ENCODE measurements around the gene LIMS2.

DNA sequence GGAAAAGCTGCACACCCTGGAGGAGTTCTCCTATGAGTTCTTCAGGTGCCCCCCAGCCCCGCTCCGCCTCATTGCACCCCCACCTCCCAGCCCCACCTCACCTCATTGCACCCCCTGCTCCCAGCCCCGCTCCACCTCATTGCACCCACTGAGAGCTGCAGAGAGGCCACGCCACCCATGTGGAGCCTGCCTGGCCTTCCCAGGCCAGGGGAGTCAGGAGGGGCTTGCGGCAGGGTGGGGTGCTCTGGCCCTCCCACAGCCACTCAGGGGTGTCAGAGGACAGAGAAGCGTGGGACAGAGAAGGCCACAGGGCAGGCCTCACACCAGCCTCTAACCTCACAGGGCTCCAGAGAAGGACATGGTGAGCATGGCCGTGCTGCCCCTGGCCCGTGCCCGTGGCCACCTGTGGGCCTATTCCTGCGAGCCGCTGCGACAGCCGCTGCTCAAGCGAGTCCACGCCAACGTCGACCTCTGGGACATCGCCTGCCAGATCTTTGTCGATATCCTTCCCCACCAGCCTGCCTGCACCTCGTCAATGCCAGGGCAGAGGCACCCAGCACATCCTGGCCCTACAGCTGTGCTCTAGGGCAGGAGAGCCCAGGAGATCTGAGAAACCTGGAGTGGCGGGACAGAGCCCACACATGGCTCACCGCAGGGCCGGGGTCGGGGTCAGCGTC lies 44.3 kb downstream of the LIMS2 start:
- no peak for TF ChIP-seq ZC3H10 (CRISPR knock-in tag; IDR thresholded peaks at IDR 0.05)
- TF ChIP-seq ZNF565 (CRISPR knock-in tag; conservative IDR thresholded peaks at IDR 0.05; ENCODE audit: low read depth), result no peak
- TF ChIP-seq BACH2 (CRISPR knock-in tag; IDR thresholded peaks at IDR 0.05; ENCODE audit: borderline replicate concordance), result no peak
- TF ChIP-seq, protein P1, sequence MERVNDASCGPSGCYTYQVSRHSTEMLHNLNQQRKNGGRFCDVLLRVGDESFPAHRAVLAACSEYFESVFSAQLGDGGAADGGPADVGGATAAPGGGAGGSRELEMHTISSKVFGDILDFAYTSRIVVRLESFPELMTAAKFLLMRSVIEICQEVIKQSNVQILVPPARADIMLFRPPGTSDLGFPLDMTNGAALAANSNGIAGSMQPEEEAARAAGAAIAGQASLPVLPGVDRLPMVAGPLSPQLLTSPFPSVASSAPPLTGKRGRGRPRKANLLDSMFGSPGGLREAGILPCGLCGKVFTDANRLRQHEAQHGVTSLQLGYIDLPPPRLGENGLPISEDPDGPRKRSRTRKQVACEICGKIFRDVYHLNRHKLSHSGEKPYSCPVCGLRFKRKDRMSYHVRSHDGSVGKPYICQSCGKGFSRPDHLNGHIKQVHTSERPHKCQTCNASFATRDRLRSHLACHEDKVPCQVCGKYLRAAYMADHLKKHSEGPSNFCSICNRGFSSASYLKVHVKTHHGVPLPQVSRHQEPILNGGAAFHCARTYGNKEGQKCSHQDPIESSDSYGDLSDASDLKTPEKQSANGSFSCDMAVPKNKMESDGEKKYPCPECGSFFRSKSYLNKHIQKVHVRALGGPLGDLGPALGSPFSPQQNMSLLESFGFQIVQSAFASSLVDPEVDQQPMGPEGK (CRISPR knock-in tag; IDR thresholded peaks at IDR 0.05; ENCODE audit: borderline replicate concordance), result no peak
- no peak for TF ChIP-seq RARB (CRISPR knock-in tag; IDR thresholded peaks at IDR 0.05)
